ENCODE results near the gene ANAPC5.
"Not testable (repeated sequence)": the region's sequence is repeated elsewhere in the genome, so short reads cannot be mapped to it uniquely, and the experiment has no call there.

Gene ANAPC5

GRCh38 chr12:121283388-121283787 lies 68.8 kb downstream of the ANAPC5 start:
- DNase-seq: no peak

- DNase-seq: not testable (repeated sequence)
These were observed 69.3 kb downstream of the ANAPC5 start for GRCh38 chr12:121282910-121283309.

- DNase-seq: no peak
These were observed 70.0 kb downstream of the ANAPC5 start for GRCh38 chr12:121282072-121282742.

GRCh38 chr12:121281116-121281515 lies 71.1 kb downstream of the ANAPC5 start:
- not testable (repeated sequence) for DNase-seq

- not testable (repeated sequence) for DNase-seq
These were observed 71.7 kb downstream of the ANAPC5 start for GRCh38 chr12:121280531-121280930.

- no peak for DNase-seq
These were observed 72.7 kb downstream of the ANAPC5 start for GRCh38 chr12:121279507-121279915.

GRCh38 chr12:121279071-121279375 lies 73.2 kb downstream of the ANAPC5 start:
- no peak for DNase-seq

- DNase-seq: no peak
These were observed 73.8 kb downstream of the ANAPC5 start for GRCh38 chr12:121278169-121279070.

GRCh38 chr12:121277374-121277759 lies 74.8 kb downstream of the ANAPC5 start:
- DNase-seq: no peak

GRCh38 chr12:121274036-121274763 lies 78.0 kb downstream of the ANAPC5 start:
- DNase-seq: no peak

- DNase-seq: no peak
These were observed 78.8 kb downstream of the ANAPC5 start for GRCh38 chr12:121273364-121273896.

- no peak for DNase-seq
These were observed 84.4 kb downstream of the ANAPC5 start for GRCh38 chr12:121267822-121268221.

GRCh38 chr12:121264951-121265515 lies 87.2 kb downstream of the ANAPC5 start:
- DNase-seq: no peak

- no peak for DNase-seq
These were observed 88.1 kb downstream of the ANAPC5 start for GRCh38 chr12:121264135-121264534.

GRCh38 chr12:121263206-121263935 lies 88.8 kb downstream of the ANAPC5 start:
- DNase-seq: no peak

- no peak for DNase-seq
These were observed 90.8 kb downstream of the ANAPC5 start for GRCh38 chr12:121261398-121261797.

- DNase-seq: no peak
These were observed 92.1 kb downstream of the ANAPC5 start for GRCh38 chr12:121260091-121260490.

- no peak for DNase-seq
These were observed 93.1 kb downstream of the ANAPC5 start for GRCh38 chr12:121259074-121259473.

All from NCI-H1105 treated with DMSO at 0.1 percent for 48 hours (cell line).